ENCODE measurements around the gene HEXA.

DNA sequence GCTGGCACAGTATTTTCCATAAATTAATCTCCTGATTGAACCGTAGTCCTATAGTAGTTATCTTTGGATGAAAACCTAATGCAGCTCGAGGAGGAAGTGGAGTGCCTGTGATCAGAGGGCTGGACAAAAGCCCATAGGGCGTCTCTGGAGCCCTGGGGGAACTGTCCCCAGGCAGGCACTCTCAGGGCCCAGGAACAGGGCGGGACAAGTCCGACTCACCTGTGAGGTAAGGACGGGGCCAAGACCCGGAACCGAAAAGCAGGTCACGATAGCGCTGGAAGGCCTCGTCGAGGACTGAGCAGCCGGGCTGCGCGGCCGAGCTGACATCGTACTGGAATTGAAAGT lies 341 bp downstream of the HEXA start:
- TF ChIP-seq, protein P1, sequence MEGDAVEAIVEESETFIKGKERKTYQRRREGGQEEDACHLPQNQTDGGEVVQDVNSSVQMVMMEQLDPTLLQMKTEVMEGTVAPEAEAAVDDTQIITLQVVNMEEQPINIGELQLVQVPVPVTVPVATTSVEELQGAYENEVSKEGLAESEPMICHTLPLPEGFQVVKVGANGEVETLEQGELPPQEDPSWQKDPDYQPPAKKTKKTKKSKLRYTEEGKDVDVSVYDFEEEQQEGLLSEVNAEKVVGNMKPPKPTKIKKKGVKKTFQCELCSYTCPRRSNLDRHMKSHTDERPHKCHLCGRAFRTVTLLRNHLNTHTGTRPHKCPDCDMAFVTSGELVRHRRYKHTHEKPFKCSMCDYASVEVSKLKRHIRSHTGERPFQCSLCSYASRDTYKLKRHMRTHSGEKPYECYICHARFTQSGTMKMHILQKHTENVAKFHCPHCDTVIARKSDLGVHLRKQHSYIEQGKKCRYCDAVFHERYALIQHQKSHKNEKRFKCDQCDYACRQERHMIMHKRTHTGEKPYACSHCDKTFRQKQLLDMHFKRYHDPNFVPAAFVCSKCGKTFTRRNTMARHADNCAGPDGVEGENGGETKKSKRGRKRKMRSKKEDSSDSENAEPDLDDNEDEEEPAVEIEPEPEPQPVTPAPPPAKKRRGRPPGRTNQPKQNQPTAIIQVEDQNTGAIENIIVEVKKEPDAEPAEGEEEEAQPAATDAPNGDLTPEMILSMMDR (IDR thresholded peaks at IDR 0.05; ENCODE audit: low read length): no peak
- TF ChIP-seq EZH2 (IDR thresholded peaks at IDR 0.05; ENCODE audit: borderline replicate concordance, low read length): no peak

Data from OCI-LY1 (cell line).